Stomach (tissue), 19 donors: ENCODE measurements around the gene GABRG2. TPM values are rescaled to one million over a fixed set of nuclear protein-coding genes. Genes with fewer than 3 reads are reported as not detected.

Experiments used
- DNase-seq, 2 donors: peaks; one replicate each; pipeline versions ENCODE4 v3.0.0 to v3.0.0-alpha.2; 2013 to 2019
- H3K27ac ChIP-seq, 5 donors: fragments of 200-600 bp in 4 of 5; sonication (generic) in 4 of 5; one replicate each; pipeline ENCODE4 v1.5.1; 2013 to 2019; ENCODE audit warnings: mild to moderate bottlenecking in 1 of 5, moderate library complexity in 1 of 5
- H3K27me3 ChIP-seq, 3 donors: fragments of 200-600 bp; sonication (generic); one replicate each; pipeline ENCODE4 v1.5.1; 2017 to 2019; ENCODE audit warnings: mixed run types in 1 of 3
- H3K36me3 ChIP-seq, 4 donors: fragments of 200-600 bp; sonication (generic); 1 replicate in 3 of 4; 2 replicates in 1 of 4; pipeline ENCODE4 v1.5.1; 2016 to 2019
- H3K4me1 ChIP-seq, 4 donors: fragments of 200-600 bp; sonication (generic); one replicate each; pipeline ENCODE4 v1.5.1; 2016 to 2019
- H3K4me3 ChIP-seq, 4 donors: fragments of 200-600 bp; sonication (generic) in 3 of 4; one replicate each; pipeline ENCODE4 v1.5.1; 2016 to 2019; ENCODE audit warnings: mild to moderate bottlenecking in 1 of 4
- H3K9me3 ChIP-seq, 4 donors: fragments of 200-600 bp; sonication (generic); one replicate each; pipeline ENCODE4 v1.5.1; 2016 to 2019
- CTCF ChIP-seq, 7 experiments: fragments of 450-650 bp in 4 of 7; fragments of 200-600 bp in 3 of 7; sonication (generic) in 3 of 7; IDR thresholded peaks; one replicate each; pipeline ENCODE4 v1.5.1; 2016 to 2019; ENCODE audit warnings: antibody characterized with exemption in 7 of 7, control low read depth in 2 of 7, mild to moderate bottlenecking in 1 of 7
- EP300 ChIP-seq: sonication (generic); formaldehyde crosslinking; IDR thresholded peaks from one replicate; pipeline ENCODE4 v1.6.1; 2017; ENCODE audit warnings: antibody characterized with exemption
- POLR2A ChIP-seq, 4 donors: fragments of 450-650 bp; IDR thresholded peaks; one replicate each; pipeline ENCODE4 v1.6.1; 2016; ENCODE audit warnings: antibody characterized with exemption in 4 of 4, control low read depth in 2 of 4, mild to moderate bottlenecking in 1 of 4, moderate library complexity in 1 of 4
- POLR2AphosphoS5 ChIP-seq, 3 donors: sonication (generic); formaldehyde crosslinking; IDR thresholded peaks; one replicate each; pipeline ENCODE4 v1.6.1; 2016; ENCODE audit warnings: antibody characterized with exemption in 3 of 3
- WGBS, 5 donors: extraction: QIAGEN DNeasy Blood & Tissue Kit in 3 of 5; methylation state at CpG; one replicate each; pipeline versions ENCODE4 v1.1.5 to v1.1.7; 2013 to 2018; 5-methylcytosine and 5-hydroxymethylcytosine counted together
- intact Hi-C: fragments of 100-400 bp; cut with DNase I; formaldehyde crosslinking; loops from one replicate; pipeline ENCODE4 v1.15.1; 2023; ENCODE audit warnings: low total_unique reads
- long read RNA-seq, 10 donors: transcript quantifications; one replicate each; lab custom pipeline, GENCODE V29; 2026
- polyA plus RNA-seq, 3 donors: library from polyadenylated mRNA; stranded (reverse); fragments of 200-250 nt; gene quantifications; one replicate each; pipeline ENCODE4 v1.2.3, GENCODE V29; 2013
- total RNA-seq, 5 donors: library from RNA; depleted of rRNA; stranded (reverse); fragments of >200 nt; gene quantifications; one replicate each; pipeline versions ENCODE4 v1.1.0 to v1.2.3, GENCODE V29; 2014 to 2016
- donor health status: healthy with polysubstance abuse.
- donor health status: Bipolar disorder and iron deficiency.
- donor health status: healthy.

The GABRG2 gene
- total RNA-seq (1 to 10 TPM in 1 of 5 donors, under 1 TPM in 1, not detected in 3; 0.14 to 1.1 TPM), polyA plus RNA-seq (under 1 TPM in 2 of 3 donors, not detected in 1; 0.06 to 0.20 TPM)
- long read RNA-seq, donor 1 = 0 reads
- long read RNA-seq, donor 2 = 0 reads
- long read RNA-seq, donor 3 = 0 reads
- long read RNA-seq, donor 4 = 0 reads
- long read RNA-seq, donor 5, full-length matches to known transcripts = 1 of 1 reads
- long read RNA-seq, donor 5, partial matches to known transcripts = 0 of 1 reads
- long read RNA-seq, donor 5, other reads (novel, unspliced or antisense) = 0 of 1 reads
- long read RNA-seq, donor 6, full-length matches to known transcripts = 1 of 1 reads
- long read RNA-seq, donor 6, partial matches to known transcripts = 0 of 1 reads
- long read RNA-seq, donor 6, other reads (novel, unspliced or antisense) = 0 of 1 reads
- long read RNA-seq, donor 7, full-length matches to known transcripts = 1 of 1 reads
- long read RNA-seq, donor 7, partial matches to known transcripts = 0 of 1 reads
- long read RNA-seq, donor 7, other reads (novel, unspliced or antisense) = 0 of 1 reads
- long read RNA-seq, donor 8 = 0 reads
- long read RNA-seq, donor 9, partial matches to known transcripts = 0 of 1 reads
- long read RNA-seq, donor 9, other reads (novel, unspliced or antisense) = 0 of 1 reads
- long read RNA-seq, donor 10, full-length matches to known transcripts = 2 of 2 reads
- long read RNA-seq, donor 10, partial matches to known transcripts = 0 of 2 reads
- long read RNA-seq, donor 10, other reads (novel, unspliced or antisense) = 0 of 2 reads

GRCh38 chr5:162067655-162068411, at the start of gene GABRG2:
GABRG2 (plus strand) TSS chr5:162067773; CDS start chr5:162068000, 227 bp downstream.
- peak within 1 kb of the TSS in 1 of 4 donors; percentile 3 for H3K4me3 ChIP-seq
- peaks cover 0 to 4% (median 0%) of the 10 kb centered on the region in 4 donors for H3K4me1 ChIP-seq
- TF ChIP-seq EP300 = no peak
- no peak for TF ChIP-seq POLR2AphosphoS5 (IDR thresholded peaks at IDR 0.05)
- no peak for TF ChIP-seq CTCF (IDR thresholded peaks at IDR 0.05)
- TF ChIP-seq POLR2A (IDR thresholded peaks at IDR 0.05) = no peak
- peak in 1 of 2 donors; percentile 5 for DNase-seq
- no peaks in the 10 kb centered on the region for H3K36me3 ChIP-seq
- 6 to 10% (median 8%) methylated on average over 21 of the region's 21 CpGs for WGBS, 5 donors
- H3K9me3 ChIP-seq = peaks cover 0 to 17% (median 6%) of the 10 kb centered on the region in 4 donors
- peaks cover 0 to 16% (median 0%) of the 10 kb centered on the region in 3 donors for H3K27me3 ChIP-seq
- no peak within 1 kb of the TSS for H3K27ac ChIP-seq
- intact Hi-C loops = no loop called here

- Histone ChIP-seq H3K9me3 (peaks cover 0 to 13% (median 2%) of the 10 kb centered on the region in 4 donors), H3K27ac (no peak overlapping the region), H3K4me3 (no peak overlapping the region), H3K36me3 (no peaks in the 10 kb centered on the region), H3K4me1 (no peaks in the 10 kb centered on the region), H3K27me3 (no peaks in the 10 kb centered on the region)
- TF ChIP-seq CTCF (IDR thresholded peaks at IDR 0.05) (no peak), POLR2AphosphoS5 (IDR thresholded peaks at IDR 0.05) (no peak), EP300 (no peak), POLR2A (IDR thresholded peaks at IDR 0.05) (no peak)
- WGBS, 5 donors = 79 to 89% (median 81%) methylated on average over 2 of the region's 2 CpGs
- no peak for DNase-seq
- intact Hi-C loops = no loop called here
Measured at GRCh38 chr5:162025312-162025711, 42.3 kb upstream of the GABRG2 start.

- peaks cover 0 to 8% (median 0%) of the 10 kb centered on the region in 4 donors for H3K9me3 ChIP-seq
- no peak for TF ChIP-seq POLR2AphosphoS5 (IDR thresholded peaks at IDR 0.05)
- no peak for TF ChIP-seq POLR2A (IDR thresholded peaks at IDR 0.05)
- TF ChIP-seq CTCF (IDR thresholded peaks at IDR 0.05) = no peak
- no peak for TF ChIP-seq EP300
- H3K4me3 ChIP-seq = no peak overlapping the region
- H3K27ac ChIP-seq = no peak overlapping the region
- H3K36me3 ChIP-seq = no peaks in the 10 kb centered on the region
- H3K27me3 ChIP-seq = no peaks in the 10 kb centered on the region
- WGBS, 5 donors = 54 to 70% (median 62%) methylated on average over 4 of the region's 4 CpGs
- intact Hi-C loops = no loop called here
- H3K4me1 ChIP-seq = no peaks in the 10 kb centered on the region
- no peak for DNase-seq
Measured at GRCh38 chr5:162026803-162027202, 40.8 kb upstream of the GABRG2 start.

GRCh38 chr5:162037431-162037830, 30.1 kb upstream of the GABRG2 start:
- Histone ChIP-seq H3K27ac (no peak overlapping the region), H3K9me3 (no peaks in the 10 kb centered on the region), H3K4me3 (no peak overlapping the region), H3K36me3 (no peaks in the 10 kb centered on the region), H3K27me3 (no peaks in the 10 kb centered on the region), H3K4me1 (no peaks in the 10 kb centered on the region)
- 72 to 93% (median 85%) methylated on average over 1 of the region's 1 CpG for WGBS, 5 donors
- intact Hi-C loops = no loop called here
- no peak for DNase-seq
- TF ChIP-seq CTCF (IDR thresholded peaks at IDR 0.05) (no peak), POLR2AphosphoS5 (IDR thresholded peaks at IDR 0.05) (no peak), EP300 (no peak), POLR2A (IDR thresholded peaks at IDR 0.05) (no peak)
